Glutamatergic neuron (in vitro differentiated cells): ENCODE measurements around the gene MDFIC. TPM values are rescaled to one million over a fixed set of nuclear protein-coding genes. Genes with fewer than 3 reads are reported as not detected.

Source experiments
- DNase-seq: peaks from one replicate; pipeline ENCODE4 v3.0.0; 2022
- H3K27ac Mint-ChIP-seq: one replicate; pipeline ENCODE4 v1.8.0; 2020; ENCODE audit warnings: mild to moderate bottlenecking, mixed read lengths, inconsistent platforms; ENCODE audit not compliant: unreplicated experiment
- H3K27me3 Mint-ChIP-seq: one replicate; pipeline ENCODE4 v1.8.0; 2020; ENCODE audit warnings: mild to moderate bottlenecking, moderate library complexity, mixed read lengths, inconsistent platforms; ENCODE audit not compliant: unreplicated experiment
- H3K36me3 Mint-ChIP-seq: one replicate; pipeline ENCODE4 v1.8.0; 2020; ENCODE audit warnings: mild to moderate bottlenecking, mixed read lengths, inconsistent platforms; ENCODE audit not compliant: unreplicated experiment
- H3K4me1 Mint-ChIP-seq: one replicate; pipeline ENCODE4 v1.8.0; 2020; ENCODE audit warnings: mild to moderate bottlenecking, low read depth, mixed read lengths, inconsistent platforms; ENCODE audit not compliant: unreplicated experiment
- H3K4me3 Mint-ChIP-seq: one replicate; pipeline ENCODE4 v1.8.0; 2020; ENCODE audit warnings: mild to moderate bottlenecking, mixed read lengths, inconsistent platforms; ENCODE audit not compliant: unreplicated experiment
- H3K9me3 Mint-ChIP-seq: one replicate; pipeline ENCODE4 v1.8.0; 2020; ENCODE audit warnings: mild to moderate bottlenecking, moderate library complexity, mixed read lengths, inconsistent platforms; ENCODE audit not compliant: unreplicated experiment
- CTCF ChIP-seq: fragments of 200-600 bp; sonication (generic); IDR thresholded peaks from one replicate; pipeline ENCODE4 v1.5.0; 2021; ENCODE audit not compliant: partially characterized antibody, unreplicated experiment
- total RNA-seq: library from RNA; stranded (reverse); fragmentation: NEBNext Ultra II Directional; extraction: Animal tissue kit (Norgen Biotek cat#: 25700); gene quantifications from one replicate; pipeline ENCODE4 v1.2.1, GENCODE V29; 2021; ENCODE audit not compliant: unreplicated experiment

The MDFIC gene
- total RNA-seq, 1 donor from 2014 or later: 0.10 TPM

DNA sequence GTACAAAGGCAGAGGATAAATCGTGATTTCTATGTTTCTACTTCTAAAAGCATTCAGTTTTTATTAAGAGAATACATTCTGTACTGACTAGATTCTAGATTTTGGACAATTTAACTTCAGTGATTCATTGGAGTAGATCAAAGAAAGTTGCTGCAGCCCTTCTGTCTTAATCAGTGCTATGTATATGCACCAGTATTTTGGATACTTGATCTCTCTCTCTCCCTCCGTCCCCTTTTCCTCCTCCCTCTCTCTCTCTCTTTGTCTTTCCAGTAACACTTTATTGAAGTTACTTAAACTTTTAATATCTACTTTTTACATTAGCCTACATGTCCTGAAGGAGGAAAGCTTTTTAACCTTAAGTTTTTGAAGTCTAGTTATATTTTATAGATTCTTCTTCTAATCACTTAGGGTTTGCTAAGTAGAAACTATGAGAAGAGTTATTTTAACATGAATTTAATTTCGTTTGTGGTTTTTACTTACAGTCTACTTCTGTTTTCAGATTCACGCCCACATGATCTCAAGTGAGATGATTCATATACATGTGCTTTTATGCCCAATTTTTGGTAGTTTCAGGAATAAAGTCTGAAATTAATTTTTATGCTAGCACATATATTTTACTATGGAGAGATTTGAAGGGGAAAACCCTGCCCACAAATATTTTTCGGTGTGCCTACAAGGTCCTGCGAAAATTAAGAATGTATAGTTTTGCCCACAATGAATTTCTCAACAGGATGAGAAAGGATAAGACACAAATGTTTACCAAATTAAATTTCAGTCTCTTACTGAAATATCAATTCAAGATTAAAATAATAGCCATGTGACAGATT, 9.1 kb downstream of the MDFIC start:
- no peak overlapping the region for H3K27ac Mint-ChIP-seq
- DNase-seq: no peak
- no peak overlapping the region for H3K4me3 Mint-ChIP-seq
- no peak for TF ChIP-seq CTCF
- no peaks in the 10 kb centered on the region for H3K9me3 Mint-ChIP-seq
- H3K4me1 Mint-ChIP-seq: no peaks in the 10 kb centered on the region
- no peaks in the 10 kb centered on the region for H3K36me3 Mint-ChIP-seq
- no peaks in the 10 kb centered on the region for H3K27me3 Mint-ChIP-seq

DNA sequence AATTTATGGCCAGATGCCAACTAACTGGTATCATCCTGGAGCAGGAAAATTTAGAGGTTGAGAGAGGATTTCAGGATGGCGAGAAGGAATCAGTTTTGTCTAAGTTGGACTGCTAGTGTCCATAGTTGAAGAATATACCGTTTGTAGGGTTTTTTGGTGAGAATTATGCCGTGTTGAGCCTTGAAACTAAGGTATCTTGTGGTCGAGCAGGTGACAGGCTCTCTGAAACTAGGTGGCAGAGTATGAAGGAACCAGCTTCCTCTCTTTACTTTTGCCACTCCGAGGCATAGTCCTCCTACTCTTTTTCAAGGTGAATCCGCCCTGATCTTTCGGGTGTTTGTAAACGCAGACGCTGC, 9.7 kb downstream of the MDFIC start:
- Mint-ChIP-seq H3K27me3 (no peaks in the 10 kb centered on the region), H3K36me3 (no peaks in the 10 kb centered on the region), H3K4me1 (no peaks in the 10 kb centered on the region), H3K4me3 (no peak overlapping the region), H3K9me3 (no peaks in the 10 kb centered on the region), H3K27ac (no peak overlapping the region)
- TF ChIP-seq CTCF: no peak
- DNase-seq: no peak

DNA sequence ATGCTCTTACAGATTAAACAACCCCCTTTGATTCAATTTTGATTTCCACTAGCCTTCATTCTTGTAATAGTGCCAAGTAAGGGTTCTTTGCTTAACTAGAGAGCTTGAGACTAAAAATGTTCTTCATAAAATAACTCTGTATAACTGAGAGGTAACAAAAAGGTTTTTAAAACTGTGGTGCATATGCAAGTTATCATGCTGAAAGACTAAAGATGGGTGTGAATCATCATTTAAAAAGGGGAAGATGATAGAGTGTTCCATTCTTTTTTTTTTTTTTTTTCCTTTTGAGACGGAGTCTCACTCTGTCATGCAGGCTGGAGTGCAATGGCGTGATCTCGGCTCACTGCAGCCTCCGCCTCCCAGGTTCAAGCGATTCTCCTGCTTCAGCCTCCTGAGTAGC, 11.1 kb downstream of the MDFIC start:
- H3K27me3 Mint-ChIP-seq: no peaks in the 10 kb centered on the region
- no peaks in the 10 kb centered on the region for H3K36me3 Mint-ChIP-seq
- no peak for TF ChIP-seq CTCF
- no peak overlapping the region for H3K4me3 Mint-ChIP-seq
- H3K9me3 Mint-ChIP-seq: no peaks in the 10 kb centered on the region
- H3K27ac Mint-ChIP-seq: no peak overlapping the region
- H3K4me1 Mint-ChIP-seq: no peaks in the 10 kb centered on the region
- DNase-seq: no peak

- H3K36me3 Mint-ChIP-seq: no peaks in the 10 kb centered on the region
- H3K27ac Mint-ChIP-seq: no peak overlapping the region
- no peak overlapping the region for H3K4me3 Mint-ChIP-seq
- TF ChIP-seq CTCF: no peak
- no peak for DNase-seq
- no peaks in the 10 kb centered on the region for H3K27me3 Mint-ChIP-seq
- no peaks in the 10 kb centered on the region for H3K4me1 Mint-ChIP-seq
- H3K9me3 Mint-ChIP-seq: no peaks in the 10 kb centered on the region
These were observed 11.8 kb downstream of the MDFIC start for GRCh38 chr7:114933658-114934057.

DNA sequence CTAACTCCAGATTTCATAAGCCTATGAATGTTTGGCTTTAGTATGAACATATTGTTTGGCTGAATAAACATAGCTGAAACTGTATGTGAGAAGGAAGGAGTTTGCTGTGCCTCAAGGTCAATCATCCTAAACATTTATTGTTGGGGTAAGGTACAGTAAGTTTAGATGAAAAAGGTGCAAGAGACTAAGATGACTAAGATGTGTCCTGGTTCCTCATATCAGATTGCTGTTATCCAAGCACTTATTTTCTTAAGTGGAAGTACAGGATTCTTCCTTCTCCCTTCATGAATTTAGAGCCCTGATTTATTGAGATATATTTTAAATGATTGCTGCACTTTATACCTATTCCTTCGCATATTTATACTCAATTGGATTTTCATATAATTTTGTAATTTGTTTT, 12.2 kb downstream of the MDFIC start:
- H3K4me1 Mint-ChIP-seq: no peaks in the 10 kb centered on the region
- no peak for DNase-seq
- H3K27me3 Mint-ChIP-seq: no peaks in the 10 kb centered on the region
- no peaks in the 10 kb centered on the region for H3K36me3 Mint-ChIP-seq
- H3K27ac Mint-ChIP-seq: no peak overlapping the region
- no peak overlapping the region for H3K4me3 Mint-ChIP-seq
- no peak for TF ChIP-seq CTCF
- no peaks in the 10 kb centered on the region for H3K9me3 Mint-ChIP-seq
